ENCODE measurements around the gene RALGPS2. TPM values are rescaled to one million over a fixed set of nuclear protein-coding genes. Genes with fewer than 3 reads are reported as not detected.

RALGPS2 gene
- total and polyA plus RNA-seq, 2 of the 8 experiments (the other 6 are each of a cell fraction or from before 2014, with no cell fraction given), result 6.7 to 38.0 TPM

DNA sequence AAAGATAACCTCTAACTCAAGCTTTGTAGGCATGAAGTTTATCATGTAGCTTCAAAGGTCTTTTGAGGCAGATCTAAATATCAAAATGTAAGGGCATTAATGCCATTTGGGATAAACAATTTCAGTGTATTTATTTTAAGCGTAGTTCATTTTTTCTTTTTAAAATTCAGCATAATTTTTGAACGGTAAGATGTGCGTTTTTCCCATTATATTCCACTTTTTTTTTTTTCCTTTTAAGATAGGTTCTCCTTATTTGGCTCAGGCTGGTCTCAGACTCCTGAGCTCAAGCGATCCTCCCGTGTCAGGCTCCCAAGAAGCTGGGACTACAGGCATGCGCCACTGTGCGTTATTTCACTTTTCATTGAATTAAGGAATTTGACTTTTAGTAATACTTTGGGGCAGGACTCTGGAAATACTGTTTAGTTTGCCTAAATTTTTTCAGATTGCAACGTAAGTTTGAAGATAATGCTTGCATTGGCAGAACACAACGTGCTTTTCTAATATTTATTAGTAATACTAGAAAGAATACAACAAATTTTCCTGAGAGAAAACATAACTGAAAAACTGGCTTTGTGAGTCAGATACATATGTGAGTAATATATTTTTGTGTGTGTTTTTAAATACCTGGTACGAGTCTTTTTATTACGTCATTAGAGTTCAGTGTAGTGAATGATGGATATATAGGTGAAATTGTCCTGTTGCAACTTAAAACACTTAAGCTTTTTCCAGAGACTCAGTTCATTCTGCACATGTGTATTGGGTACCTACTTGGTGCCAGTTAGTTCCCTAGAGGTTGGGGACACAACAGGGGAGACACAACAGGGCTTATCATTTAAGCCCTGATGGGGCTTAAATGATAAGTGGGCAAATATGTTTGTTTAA lies 2.2 kb downstream of the RALGPS2 start:
- Histone ChIP-seq H3K9me3 (ENCODE audit: insufficient read depth in 2 of 2, low read depth in 1 of 2, low read length in 1 of 2) (no peaks in the 10 kb centered on the region), H2BK120ac (replicated peaks; ENCODE audit: low read depth, low read length) (no peak overlapping the region), H4K20me1 (replicated peaks in 1 of 2; ENCODE audit: control insufficient read depth in 1 of 2, insufficient read depth in 2 of 2, low read length in 2 of 2) (no peaks in the 10 kb centered on the region), H2BK20ac (ENCODE audit: low read length) (no peak overlapping the region), H2BK5ac (ENCODE audit: low read depth, low read length) (no peak overlapping the region), H2BK15ac (ENCODE audit: low read length) (no peak overlapping the region), H2AFZ (ENCODE audit: low read length) (no peak overlapping the region), H3K79me1 (ENCODE audit: low read depth, low read length) (no peaks in the 10 kb centered on the region; the same call in 1 of the 2 replicates), H3K27me3 (replicated peaks in 1 of 4; ENCODE audit: control insufficient read depth in 3 of 4, extremely low read depth in 1 of 4, insufficient read depth in 3 of 4, low read length in 3 of 4) (no peaks in the 10 kb centered on the region), H3K4me1 (replicated peaks in 1 of 4; ENCODE audit: control insufficient read depth in 3 of 4, insufficient read depth in 4 of 4, low read length in 3 of 4) (peaks cover 0 to 4% (median 3%) of the 10 kb centered on the region in 4 experiments; a peak in 5 of 7 replicates), H4K5ac (ENCODE audit: insufficient read length, low read depth, low read length) (peak overlapping the region; percentile 15), H3K23ac (ENCODE audit: insufficient read length) (no peak overlapping the region), H2BK12ac (ENCODE audit: low read depth, low read length) (no peak overlapping the region), H3K27ac (ENCODE audit: low read depth, low read length) (no peak overlapping the region), H3K18ac (ENCODE audit: extremely low read depth, low read length) (no peak overlapping the region), H3K23me2 (ENCODE audit: low read depth, low read length) (peaks cover 5% of the 10 kb centered on the region), H3K79me2 (ENCODE audit: control insufficient read depth in 1 of 2, insufficient read depth in 2 of 2, low read length in 2 of 2) (peaks cover 6 to 56% of the 10 kb centered on the region in 2 experiments; a peak in 3 of 4 replicates), H4K91ac (replicated peaks; ENCODE audit: insufficient read length, low read length) (no peak overlapping the region), H3K9ac (replicated peaks in 1 of 4; ENCODE audit: extremely low read depth in 1 of 4, low read depth in 3 of 4, low read length in 3 of 4) (peak overlapping the region in 1 of 4 experiments; percentile 8; a peak in 1 of 7 replicates), H3K4ac (replicated peaks; ENCODE audit: insufficient read length, low read depth, low read length) (no peak overlapping the region), H3K4me3 (ENCODE audit: extremely low read depth in 1 of 4, insufficient read depth in 2 of 4, low read depth in 3 of 4, low read length in 4 of 4) (peak overlapping the region in 2 of 4 experiments; percentile 89; a peak in 3 of 8 replicates), H3K56ac (replicated peaks; ENCODE audit: insufficient read length, low read depth, low read length) (no peak overlapping the region), H4K8ac (ENCODE audit: extremely low read depth, insufficient read depth, low read length) (no peak overlapping the region), H3K36me3 (ENCODE audit: control insufficient read depth in 2 of 4, insufficient read depth in 4 of 4, low read length in 3 of 4) (no peaks in the 10 kb centered on the region), H3K4me2 (ENCODE audit: insufficient read depth in 1 of 2, low read depth in 2 of 2, low read length in 2 of 2) (peak overlapping the region; percentile 71 to 79), H2AK5ac (ENCODE audit: low read depth, low read length) (no peak overlapping the region), H3K14ac (ENCODE audit: insufficient read length) (no peak overlapping the region)
- DNase-seq (ENCODE audit: low read depth in 1 of 2, low spot score in 2 of 2) (no peak), FAIRE-seq (no peak)
- POLR2A ChIA-PET (ENCODE audit: partially characterized antibody), result interaction anchor here (0.9 to 1.3 kb wide), 2 partner anchors 145 to 184 kb away, joined by 3 read pairs; no protein-coding TSS in a partner anchor
- WGBS, 2 experiments (ENCODE audit: extremely low coverage in 1 of 2, insufficient coverage in 1 of 2, insufficient read length in 1 of 2, insufficient replicate concordance in 2 of 2, low coverage in 1 of 2, low lambda C conversion rate in 2 of 2, missing lambda C conversion rate in 1 of 2), result 83% methylated on average over 11 of the region's 11 CpGs; no CpG with 5 or more reads in 1 of the 2 experiments
- CTCF ChIA-PET (ENCODE audit: partially characterized antibody), result interaction anchor here (0.6 to 1.7 kb wide), 12 partner anchors 22 to 279 kb away, joined by 3 to 7 read pairs (median 4); no protein-coding TSS in a partner anchor
- no peak for TF ChIP-seq HDAC6 (IDR thresholded peaks at IDR 0.05; ENCODE audit: low read depth, low read length)
- no peak for TF ChIP-seq SAP30 (IDR thresholded peaks at IDR 0.05; ENCODE audit: insufficient read depth, insufficient replicate concordance, low read length)
- TF ChIP-seq SIN3A (conservative IDR thresholded peaks at IDR 0.05 in 1 of 2, IDR thresholded peaks at IDR 0.05 in 1 of 2; ENCODE audit: low read depth in 1 of 2, low read length in 2 of 2), result no peak
- TF ChIP-seq CTBP2 (IDR thresholded peaks at IDR 0.05; ENCODE audit: borderline replicate concordance, insufficient read depth, insufficient read length, low read length), result no peak
- TF ChIP-seq CBX8 (IDR thresholded peaks at IDR 0.05; ENCODE audit: borderline replicate concordance, low read depth, low read length), result no peak
- no peak for TF ChIP-seq SUZ12 (IDR thresholded peaks at IDR 0.05; ENCODE audit: low read length)
- TF ChIP-seq EZH2 (IDR thresholded peaks at IDR 0.05; ENCODE audit: low read depth, low read length, severe bottlenecking), result no peak
- no peak for TF ChIP-seq JUND (IDR thresholded peaks at IDR 0.05; ENCODE audit: low read length)
- TF ChIP-seq YY1 (IDR thresholded peaks at IDR 0.05; ENCODE audit: low read depth, low read length), result no peak
